Thymus (tissue), 11 donors: ENCODE results near the gene ATXN1. TPM values are rescaled to one million over a fixed set of nuclear protein-coding genes. Genes with fewer than 3 reads are reported as not detected.
"Not testable (repeated sequence)": the region's sequence is repeated elsewhere in the genome, so short reads cannot be mapped to it uniquely, and the experiment has no call there.

ENCODE experiments used
- DNase-seq, 9 donors: peaks; one replicate each; pipeline ENCODE4 v3.0.0-alpha.2; 2013; ENCODE audit warnings: low spot score in 9 of 9, low read depth in 6 of 9, missing footprints in 1 of 9
- H3K27ac ChIP-seq, 2 donors: one replicate each; pipeline ENCODE4 v1.5.1; 2013; ENCODE audit warnings: control low read depth in 1 of 2, low read depth in 1 of 2, low read length in 1 of 2, mild to moderate bottlenecking in 1 of 2, moderate library complexity in 1 of 2
- H3K27me3 ChIP-seq, 2 donors: one replicate each; pipeline ENCODE4 v1.5.1; 2013; ENCODE audit warnings: low read length in 1 of 2; ENCODE audit not compliant: control insufficient read depth in 2 of 2, insufficient read depth in 1 of 2
- H3K36me3 ChIP-seq, 2 donors: one replicate each; pipeline ENCODE4 v1.5.1; 2013; ENCODE audit warnings: low read length in 1 of 2, mild to moderate bottlenecking in 1 of 2, moderate library complexity in 1 of 2; ENCODE audit not compliant: control insufficient read depth in 2 of 2, insufficient read depth in 2 of 2
- H3K4me1 ChIP-seq, 2 donors: one replicate each; pipeline ENCODE4 v1.5.1; 2013; ENCODE audit warnings: low read length in 2 of 2; ENCODE audit not compliant: control insufficient read depth in 2 of 2, insufficient read depth in 2 of 2
- H3K4me3 ChIP-seq, 2 donors: one replicate each; pipeline ENCODE4 v1.5.1; 2013; ENCODE audit warnings: low read length in 2 of 2, control low read depth in 1 of 2, mild to moderate bottlenecking in 1 of 2
- H3K9me3 ChIP-seq, 2 donors: one replicate each; pipeline ENCODE4 v1.5.1; 2013; ENCODE audit warnings: low read length in 1 of 2, mild to moderate bottlenecking in 1 of 2; ENCODE audit not compliant: control insufficient read depth in 2 of 2, insufficient read depth in 1 of 2
- WGBS: extraction: QIAGEN DNeasy Blood & Tissue Kit; methylation state at CpG from one replicate; pipeline ENCODE4 v1.1.7; 2013; 5-methylcytosine and 5-hydroxymethylcytosine counted together
- polyA plus RNA-seq: library from polyadenylated mRNA; stranded (reverse); fragments of 200-250 nt; gene quantifications from one replicate; pipeline ENCODE4 v1.2.3, GENCODE V29; 2013
- total RNA-seq: library from RNA; stranded (reverse); fragments of 120-200 nt; gene quantifications from one replicate; pipeline ENCODE4 v1.2.4, GENCODE V29; 2013
- donor health status: healthy.

ATXN1 gene
- total and polyA plus RNA-seq, 2 donors, result 6.8 to 7.1 TPM

- H3K27me3 ChIP-seq, result no peaks in the 10 kb centered on the region
- DNase-seq, result no peak
- peaks cover 0 to 8% of the 10 kb centered on the region in 2 donors for H3K4me1 ChIP-seq
- no peak overlapping the region for H3K4me3 ChIP-seq
- WGBS, result 95% methylated on average over 3 of the region's 3 CpGs
- peaks cover 0 to 5% of the 10 kb centered on the region in 2 donors for H3K9me3 ChIP-seq
- no peaks in the 10 kb centered on the region for H3K36me3 ChIP-seq
- H3K27ac ChIP-seq, result no peak overlapping the region
These were observed 288.8 kb downstream of the ATXN1 start for GRCh38 chr6:16472349-16473069.

- 91% methylated on average over 3 of the region's 3 CpGs for WGBS
- Histone ChIP-seq H3K36me3 (no peaks in the 10 kb centered on the region), H3K9me3 (peaks cover 0 to 5% of the 10 kb centered on the region in 2 donors), H3K27ac (no peak overlapping the region), H3K4me1 (peaks cover 0 to 8% of the 10 kb centered on the region in 2 donors), H3K4me3 (no peak overlapping the region), H3K27me3 (no peaks in the 10 kb centered on the region)
- no peak for DNase-seq
These were observed 289.4 kb downstream of the ATXN1 start for GRCh38 chr6:16471910-16472297.

GRCh38 chr6:16471222-16471909 is 289.9 kb downstream of the ATXN1 start:
- Histone ChIP-seq H3K36me3 (no peaks in the 10 kb centered on the region), H3K4me3 (no peak overlapping the region), H3K27me3 (no peaks in the 10 kb centered on the region), H3K27ac (no peak overlapping the region), H3K4me1 (peaks cover 0 to 8% of the 10 kb centered on the region in 2 donors), H3K9me3 (peaks cover 0 to 5% of the 10 kb centered on the region in 2 donors)
- WGBS, result 94% methylated on average over 8 of the region's 8 CpGs
- no peak for DNase-seq

- Histone ChIP-seq H3K27me3 (no peaks in the 10 kb centered on the region), H3K36me3 (no peaks in the 10 kb centered on the region), H3K4me3 (no peak overlapping the region), H3K27ac (no peak overlapping the region), H3K4me1 (peaks cover 0 to 8% of the 10 kb centered on the region in 2 donors), H3K9me3 (peaks cover 0 to 5% of the 10 kb centered on the region in 2 donors)
- 91% methylated on average over 2 of the region's 2 CpGs for WGBS
- no peak for DNase-seq
These were observed 290.6 kb downstream of the ATXN1 start for GRCh38 chr6:16470502-16471221.

- Histone ChIP-seq H3K27ac (no peak overlapping the region), H3K36me3 (no peaks in the 10 kb centered on the region), H3K4me1 (peaks cover 0 to 2% of the 10 kb centered on the region in 2 donors), H3K27me3 (no peaks in the 10 kb centered on the region), H3K9me3 (peaks cover 0 to under 1% of the 10 kb centered on the region in 2 donors), H3K4me3 (no peak overlapping the region)
- WGBS, result 98% methylated on average over 1 of the region's 1 CpG
- no peak for DNase-seq
These were observed 292.2 kb downstream of the ATXN1 start for GRCh38 chr6:16468991-16469615.

- WGBS, result 95% methylated on average over 13 of the region's 13 CpGs
- Histone ChIP-seq H3K36me3 (no peaks in the 10 kb centered on the region), H3K27ac (no peak overlapping the region), H3K9me3 (peaks cover 0 to 4% of the 10 kb centered on the region in 2 donors), H3K4me3 (no peak overlapping the region), H3K4me1 (no peaks in the 10 kb centered on the region), H3K27me3 (no peaks in the 10 kb centered on the region)
- no peak for DNase-seq
These were observed 294.3 kb downstream of the ATXN1 start for GRCh38 chr6:16466800-16467553.

GRCh38 chr6:16464045-16464444 is 297.2 kb downstream of the ATXN1 start:
- peaks cover 0 to 4% of the 10 kb centered on the region in 2 donors for H3K9me3 ChIP-seq
- no peak overlapping the region for H3K4me3 ChIP-seq
- no peak for DNase-seq
- WGBS, result over 99% methylated on average over 3 of the region's 3 CpGs
- H3K4me1 ChIP-seq, result no peaks in the 10 kb centered on the region
- H3K27me3 ChIP-seq, result no peaks in the 10 kb centered on the region
- H3K27ac ChIP-seq, result no peak overlapping the region
- no peaks in the 10 kb centered on the region for H3K36me3 ChIP-seq

GRCh38 chr6:16463246-16463645 is 298.0 kb downstream of the ATXN1 start:
- not testable (repeated sequence) for H3K4me1 ChIP-seq, H3K4me3 ChIP-seq, H3K27ac ChIP-seq, DNase-seq, H3K27me3 ChIP-seq, H3K9me3 ChIP-seq, H3K36me3 ChIP-seq
- WGBS, result 97% methylated on average over 4 of the region's 4 CpGs
